NCI-H2227 (cell line): ENCODE results near the gene MED20.

ENCODE experiments used
- DNase-seq: peaks from one replicate; lab custom pipeline; 2025; ENCODE audit not compliant: unreplicated experiment; lab: John Stamatoyannopoulos, UW

Gene MED20

DNA sequence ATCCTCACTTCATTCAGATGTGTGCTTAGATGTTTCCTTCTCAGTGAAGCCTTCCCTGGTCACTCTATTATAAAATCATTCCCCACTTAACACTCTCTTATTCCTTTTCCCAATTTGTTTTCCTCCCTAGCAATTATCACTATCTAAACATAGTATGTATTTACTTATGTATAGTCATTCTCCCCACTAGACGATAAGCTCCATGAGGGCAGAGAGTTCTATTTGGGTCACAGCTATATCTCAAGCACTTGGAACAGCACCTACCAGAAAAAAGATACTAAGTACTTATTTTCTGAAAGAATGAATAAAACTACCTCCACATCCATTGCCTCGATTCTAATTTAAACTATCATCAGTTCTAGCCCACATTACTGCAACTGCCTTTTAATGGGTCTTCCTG lies 62.2 kb downstream of the MED20 start:
- DNase-seq = no peak
